HEK293T (cell line): ENCODE measurements around the gene NPAS3.

Experiments used
- CTCF ChIA-PET: fragments of 350-600 bp; formaldehyde crosslinking; extraction: SDS; loops from one replicate; lab custom pipeline; 2021; ENCODE audit warnings: antibody characterized with exemption, inconsistent platforms; lab: Yijun Ruan, JAX
- POLR2A ChIA-PET: fragments of 350-600 bp; formaldehyde crosslinking; extraction: SDS; loops from one replicate; lab custom pipeline; 2020; ENCODE audit warnings: antibody characterized with exemption, inconsistent platforms; lab: Yijun Ruan, JAX
- DNase-seq: peaks from one replicate; pipeline ENCODE4 v3.0.0; 2012; ENCODE audit warnings: mixed read lengths; ENCODE audit errors: extremely low spot score
- ARNT ChIP-seq: fragments of 450-650 bp; IDR thresholded peaks from 2 replicates; pipeline ENCODE4 v1.6.1; 2017; ENCODE audit warnings: mild to moderate bottlenecking
- BHLHE40 ChIP-seq: fragments of 450-650 bp; IDR thresholded peaks from 2 replicates; pipeline ENCODE4 v1.6.1; 2016; ENCODE audit warnings: mild to moderate bottlenecking, moderate library complexity, borderline replicate concordance
- CTBP1 ChIP-seq: fragments of 450-650 bp; IDR thresholded peaks from 2 replicates; pipeline ENCODE4 v1.6.1; 2016; ENCODE audit warnings: borderline replicate concordance
- ELF4 ChIP-seq: fragments of 450-650 bp; IDR thresholded peaks from 2 replicates; pipeline ENCODE4 v1.6.1; 2017; ENCODE audit warnings: antibody characterized with exemption
- FOXA1 ChIP-seq: fragments of 450-650 bp; IDR thresholded peaks from 2 replicates; pipeline ENCODE4 v1.6.1; 2016; ENCODE audit warnings: mild to moderate bottlenecking
- FOXK2 ChIP-seq: fragments of 450-650 bp; IDR thresholded peaks from 2 replicates; pipeline ENCODE4 v1.6.1; 2016; ENCODE audit warnings: mild to moderate bottlenecking
- FOXM1 ChIP-seq: fragments of 450-650 bp; IDR thresholded peaks from 2 replicates; pipeline ENCODE4 v1.6.1; 2017; ENCODE audit warnings: mild to moderate bottlenecking, borderline replicate concordance
- HDGF ChIP-seq: fragments of 450-650 bp; IDR thresholded peaks from 2 replicates; pipeline ENCODE4 v1.6.1; 2017; ENCODE audit warnings: antibody characterized with exemption, borderline replicate concordance
- L3MBTL2 ChIP-seq: fragments of 450-650 bp; conservative IDR thresholded peaks from 2 replicates; pipeline ENCODE4 v1.6.1; 2016; ENCODE audit warnings: mild to moderate bottlenecking
- LEF1 ChIP-seq: fragments of 450-650 bp; IDR thresholded peaks from 2 replicates; pipeline ENCODE4 v1.6.1; 2017; ENCODE audit warnings: mild to moderate bottlenecking, borderline replicate concordance
- NFRKB ChIP-seq: fragments of 450-650 bp; IDR thresholded peaks from 2 replicates; pipeline ENCODE4 v1.6.1; 2016; ENCODE audit warnings: mild to moderate bottlenecking, moderate library complexity
- PKNOX1 ChIP-seq: fragments of 450-650 bp; IDR thresholded peaks from 2 replicates; pipeline ENCODE4 v1.6.1; 2016
- SP1 ChIP-seq: fragments of 450-650 bp; IDR thresholded peaks from 2 replicates; pipeline ENCODE4 v1.6.1; 2017
- SUZ12 ChIP-seq: fragments of 450-650 bp; IDR thresholded peaks from 2 replicates; pipeline ENCODE4 v1.6.1; 2016; ENCODE audit warnings: mild to moderate bottlenecking
- TARDBP ChIP-seq: fragments of 450-650 bp; IDR thresholded peaks from 2 replicates; pipeline ENCODE4 v1.6.1; 2016
- ZNF384 ChIP-seq: fragments of 450-650 bp; IDR thresholded peaks from 2 replicates; pipeline ENCODE4 v1.6.1; 2016

The NPAS3 gene

GRCh38 chr14:33103489-33103888 lies 164.8 kb downstream of the NPAS3 start:
- DNase-seq = no peak
- ChIA-PET CTCF (interaction anchor here (0.6 kb wide), 1 partner anchor 34 kb away, joined by 3 read pairs; no protein-coding TSS in a partner anchor), POLR2A (no interaction called here)
- TF ChIP-seq BHLHE40 (no peak), ZNF384 (no peak), FOXA1 (no peak), PKNOX1 (no peak), SUZ12 (no peak), ARNT (no peak), CTBP1 (no peak), FOXK2 (no peak), L3MBTL2 (no peak), ELF4 (no peak), LEF1 (no peak)

- TF ChIP-seq LEF1 = no peak
- TF ChIP-seq ZNF384 = no peak
- no peak for TF ChIP-seq SP1
- ChIA-PET CTCF (no interaction called here), POLR2A (no interaction called here)
- DNase-seq = no peak
Observed at GRCh38 chr14:33103966-33104365, 165.3 kb downstream of the NPAS3 start.

GRCh38 chr14:33110737-33111443 lies 172.2 kb downstream of the NPAS3 start:
- DNase-seq = no peak
- POLR2A ChIA-PET = no interaction called here
- TF ChIP-seq ELF4 = no peak
- no peak for TF ChIP-seq ARNT
- TF ChIP-seq SUZ12 = no peak
- no peak for TF ChIP-seq FOXM1
- TF ChIP-seq FOXA1 = no peak
- TF ChIP-seq ZNF384 = no peak
- TF ChIP-seq CTBP1 = no peak
- no peak for TF ChIP-seq HDGF
- TF ChIP-seq NFRKB = no peak
- no peak for TF ChIP-seq BHLHE40
- TF ChIP-seq PKNOX1 = no peak
- TF ChIP-seq FOXK2 = no peak
- TF ChIP-seq LEF1 = no peak
- no peak for TF ChIP-seq SP1
- TF ChIP-seq TARDBP = no peak
- TF ChIP-seq L3MBTL2 = no peak
- CTCF ChIA-PET = no interaction called here

- no peak for DNase-seq
- POLR2A ChIA-PET = no interaction called here
- CTCF ChIA-PET = no interaction called here
- TF ChIP-seq CTBP1 (no peak), PKNOX1 (no peak), FOXK2 (no peak), BHLHE40 (no peak), ELF4 (no peak), HDGF (no peak), ZNF384 (no peak), SP1 (no peak), SUZ12 (no peak), LEF1 (no peak), FOXA1 (no peak), ARNT (no peak), NFRKB (no peak), FOXM1 (no peak), TARDBP (no peak), L3MBTL2 (no peak)
Observed at GRCh38 chr14:33114331-33114730, 175.7 kb downstream of the NPAS3 start.

GRCh38 chr14:33118668-33119067 lies 180.0 kb downstream of the NPAS3 start:
- TF ChIP-seq FOXM1 = no peak
- TF ChIP-seq L3MBTL2 = no peak
- no peak for TF ChIP-seq ZNF384
- TF ChIP-seq ELF4 = no peak
- no peak for TF ChIP-seq SP1
- TF ChIP-seq TARDBP = no peak
- TF ChIP-seq ARNT = no peak
- TF ChIP-seq PKNOX1 = no peak
- TF ChIP-seq FOXK2 = no peak
- TF ChIP-seq SUZ12 = no peak
- TF ChIP-seq FOXA1 = no peak
- no peak for TF ChIP-seq CTBP1
- TF ChIP-seq BHLHE40 = no peak
- TF ChIP-seq LEF1 = no peak
- no peak for TF ChIP-seq HDGF
- POLR2A ChIA-PET = no interaction called here
- CTCF ChIA-PET = no interaction called here
- no peak for DNase-seq

GRCh38 chr14:33120341-33120740 lies 181.7 kb downstream of the NPAS3 start:
- DNase-seq = no peak
- CTCF ChIA-PET = no interaction called here
- TF ChIP-seq NFRKB (no peak), ARNT (no peak), BHLHE40 (no peak), FOXA1 (no peak), SP1 (no peak), ZNF384 (no peak), ELF4 (no peak), TARDBP (no peak), L3MBTL2 (no peak), CTBP1 (no peak), SUZ12 (no peak), HDGF (no peak), FOXK2 (no peak), FOXM1 (no peak), LEF1 (no peak)
- POLR2A ChIA-PET = no interaction called here
